HEK293 (cell line): ENCODE data around the gene STK38.

ENCODE experiments used
- BCL11B ChIP-seq: fragments of 450-650 bp; formaldehyde crosslinking; IDR thresholded peaks from 2 replicates; pipeline ENCODE4 v1.5.1; 2016; ENCODE audit warnings: low read depth, missing biosample characterization, missing genetic modification characterization
- KLF1 ChIP-seq: fragments of 450-650 bp; formaldehyde crosslinking; IDR thresholded peaks from 2 replicates; pipeline ENCODE4 v1.5.1; 2016; ENCODE audit warnings: missing biosample characterization, missing genetic modification characterization
- KLF10 ChIP-seq: fragments of 450-650 bp; IDR thresholded peaks from 2 replicates; pipeline ENCODE4 v1.5.1; 2018; ENCODE audit warnings: missing biosample characterization, mild to moderate bottlenecking, missing genetic modification characterization
- KLF16 ChIP-seq: fragments of 450-650 bp; formaldehyde crosslinking; IDR thresholded peaks from 2 replicates; pipeline ENCODE4 v1.5.1; 2017; ENCODE audit warnings: missing biosample characterization, missing genetic modification characterization
- OVOL3 ChIP-seq: fragments of 450-650 bp; formaldehyde crosslinking; IDR thresholded peaks from 2 replicates; pipeline ENCODE4 v1.5.1; 2016; ENCODE audit warnings: missing biosample characterization, missing genetic modification characterization
- TCF7L2 ChIP-seq: IDR thresholded peaks from 2 replicates; pipeline ENCODE4 v1.6.1; 2011; ENCODE audit warnings: low read depth, mild to moderate bottlenecking, inconsistent platforms, low read length, moderate library complexity, borderline replicate concordance
- ZBTB1 ChIP-seq: fragments of 450-650 bp; formaldehyde crosslinking; IDR thresholded peaks from 2 replicates; pipeline ENCODE4 v1.5.1; 2016; ENCODE audit warnings: missing biosample characterization, missing genetic modification characterization
- ZBTB20 ChIP-seq: fragments of 450-650 bp; formaldehyde crosslinking; IDR thresholded peaks from 2 replicates; pipeline ENCODE4 v1.5.1; 2016; ENCODE audit warnings: missing biosample characterization, missing genetic modification characterization
- ZBTB48 ChIP-seq: fragments of 450-650 bp; formaldehyde crosslinking; IDR thresholded peaks from 2 replicates; pipeline ENCODE4 v1.5.1; 2016; ENCODE audit warnings: missing biosample characterization, missing genetic modification characterization
- ZBTB7A ChIP-seq: fragments of 450-650 bp; formaldehyde crosslinking; IDR thresholded peaks from 2 replicates; pipeline ENCODE4 v1.5.1; 2016; ENCODE audit warnings: low read depth, missing biosample characterization, missing genetic modification characterization
- ZFHX2 ChIP-seq: fragments of 450-650 bp; formaldehyde crosslinking; conservative IDR thresholded peaks from 2 replicates; pipeline ENCODE4 v1.5.1; 2016; ENCODE audit warnings: missing biosample characterization, missing genetic modification characterization
- ZNF114 ChIP-seq: fragments of 450-650 bp; formaldehyde crosslinking; IDR thresholded peaks from 2 replicates; pipeline ENCODE4 v1.5.0; 2017; ENCODE audit warnings: missing biosample characterization, missing genetic modification characterization
- ZNF133 ChIP-seq: fragments of 450-650 bp; formaldehyde crosslinking; IDR thresholded peaks from 2 replicates; pipeline ENCODE4 v1.5.1; 2016; ENCODE audit warnings: missing biosample characterization, missing genetic modification characterization
- ZNF146 ChIP-seq: fragments of 450-650 bp; formaldehyde crosslinking; IDR thresholded peaks from 2 replicates; pipeline ENCODE4 v1.5.1; 2016; ENCODE audit warnings: missing biosample characterization, missing genetic modification characterization
- ZNF23 ChIP-seq: fragments of 450-650 bp; formaldehyde crosslinking; IDR thresholded peaks from 2 replicates; pipeline ENCODE4 v1.5.1; 2016; ENCODE audit warnings: missing biosample characterization, missing genetic modification characterization, borderline replicate concordance
- ZNF391 ChIP-seq: fragments of 450-650 bp; formaldehyde crosslinking; IDR thresholded peaks from 2 replicates; pipeline ENCODE4 v1.5.1; 2016; ENCODE audit warnings: low read depth, missing biosample characterization, missing genetic modification characterization, borderline replicate concordance
- ZNF501 ChIP-seq: fragments of 450-650 bp; formaldehyde crosslinking; IDR thresholded peaks from 2 replicates; pipeline ENCODE4 v1.5.1; 2016; ENCODE audit warnings: missing biosample characterization, missing genetic modification characterization
- ZNF514 ChIP-seq: fragments of 450-650 bp; formaldehyde crosslinking; IDR thresholded peaks from 2 replicates; pipeline ENCODE4 v1.5.1; 2016; ENCODE audit warnings: missing biosample characterization, missing genetic modification characterization
- ZNF529 ChIP-seq: fragments of 450-650 bp; formaldehyde crosslinking; IDR thresholded peaks from 2 replicates; pipeline ENCODE4 v1.5.1; 2017; ENCODE audit warnings: missing genetic modification characterization, missing biosample characterization; ENCODE audit not compliant: insufficient replicate concordance
- ZNF549 ChIP-seq: fragments of 450-650 bp; IDR thresholded peaks from 2 replicates; pipeline ENCODE4 v1.5.1; 2018; ENCODE audit warnings: missing biosample characterization, missing genetic modification characterization, mild to moderate bottlenecking, inconsistent platforms, moderate library complexity
- ZNF600 ChIP-seq: fragments of 450-650 bp; formaldehyde crosslinking; IDR thresholded peaks from 2 replicates; pipeline ENCODE4 v1.5.1; 2016; ENCODE audit warnings: missing biosample characterization, missing genetic modification characterization
- ZNF610 ChIP-seq: fragments of 450-650 bp; formaldehyde crosslinking; IDR thresholded peaks from 2 replicates; pipeline ENCODE4 v1.5.1; 2016; ENCODE audit warnings: missing biosample characterization, missing genetic modification characterization, borderline replicate concordance
- ZNF658 ChIP-seq: fragments of 450-650 bp; formaldehyde crosslinking; IDR thresholded peaks from 2 replicates; pipeline ENCODE4; 2016; ENCODE audit warnings: missing biosample characterization, missing genetic modification characterization
- ZNF701 ChIP-seq: fragments of 450-650 bp; formaldehyde crosslinking; IDR thresholded peaks from 2 replicates; pipeline ENCODE4 v1.5.1; 2016; ENCODE audit warnings: missing biosample characterization, missing genetic modification characterization
- ZNF76 ChIP-seq: fragments of 450-650 bp; formaldehyde crosslinking; IDR thresholded peaks from 2 replicates; pipeline ENCODE4; 2016; ENCODE audit warnings: low read depth, missing biosample characterization, missing genetic modification characterization, borderline replicate concordance
- ZNF768 ChIP-seq: fragments of 450-650 bp; formaldehyde crosslinking; IDR thresholded peaks from 2 replicates; pipeline ENCODE4 v1.5.1; 2018; ENCODE audit warnings: missing biosample characterization, mild to moderate bottlenecking, missing genetic modification characterization
- ZNF777 ChIP-seq: fragments of 450-650 bp; formaldehyde crosslinking; IDR thresholded peaks from 2 replicates; pipeline ENCODE4 v1.5.1; 2017; ENCODE audit warnings: missing biosample characterization, missing genetic modification characterization, borderline replicate concordance
- ZNF785 ChIP-seq: fragments of 450-650 bp; formaldehyde crosslinking; IDR thresholded peaks from 2 replicates; pipeline ENCODE4 v1.5.1; 2016; ENCODE audit warnings: missing biosample characterization, missing genetic modification characterization
- ZSCAN30 ChIP-seq: fragments of 450-650 bp; IDR thresholded peaks from 2 replicates; pipeline ENCODE4 v1.5.1; 2018; ENCODE audit warnings: missing biosample characterization, mild to moderate bottlenecking, missing genetic modification characterization, moderate library complexity
- ZXDB ChIP-seq: fragments of 450-650 bp; formaldehyde crosslinking; IDR thresholded peaks from 2 replicates; pipeline ENCODE4 v1.5.1; 2016; ENCODE audit warnings: missing biosample characterization, missing genetic modification characterization
- TF ChIP-seq, protein P1 (sequence below): fragments of 450-650 bp; formaldehyde crosslinking; IDR thresholded peaks from 2 replicates; pipeline ENCODE4 v1.5.1; 2016; ENCODE audit warnings: missing biosample characterization, missing genetic modification characterization
- TF ChIP-seq, protein P2 (sequence below): fragments of 450-650 bp; formaldehyde crosslinking; IDR thresholded peaks from 2 replicates; pipeline ENCODE4 v1.5.1; 2016; ENCODE audit warnings: missing biosample characterization, missing genetic modification characterization
- TF ChIP-seq, protein P3 (sequence below): fragments of 450-650 bp; formaldehyde crosslinking; IDR thresholded peaks from 2 replicates; pipeline ENCODE4; 2016; ENCODE audit warnings: missing biosample characterization, missing genetic modification characterization
- TF ChIP-seq, protein P4 (sequence below): fragments of 450-650 bp; formaldehyde crosslinking; IDR thresholded peaks from 2 replicates; pipeline ENCODE4 v1.5.1; 2016; ENCODE audit warnings: missing biosample characterization, missing genetic modification characterization

Gene STK38

DNA sequence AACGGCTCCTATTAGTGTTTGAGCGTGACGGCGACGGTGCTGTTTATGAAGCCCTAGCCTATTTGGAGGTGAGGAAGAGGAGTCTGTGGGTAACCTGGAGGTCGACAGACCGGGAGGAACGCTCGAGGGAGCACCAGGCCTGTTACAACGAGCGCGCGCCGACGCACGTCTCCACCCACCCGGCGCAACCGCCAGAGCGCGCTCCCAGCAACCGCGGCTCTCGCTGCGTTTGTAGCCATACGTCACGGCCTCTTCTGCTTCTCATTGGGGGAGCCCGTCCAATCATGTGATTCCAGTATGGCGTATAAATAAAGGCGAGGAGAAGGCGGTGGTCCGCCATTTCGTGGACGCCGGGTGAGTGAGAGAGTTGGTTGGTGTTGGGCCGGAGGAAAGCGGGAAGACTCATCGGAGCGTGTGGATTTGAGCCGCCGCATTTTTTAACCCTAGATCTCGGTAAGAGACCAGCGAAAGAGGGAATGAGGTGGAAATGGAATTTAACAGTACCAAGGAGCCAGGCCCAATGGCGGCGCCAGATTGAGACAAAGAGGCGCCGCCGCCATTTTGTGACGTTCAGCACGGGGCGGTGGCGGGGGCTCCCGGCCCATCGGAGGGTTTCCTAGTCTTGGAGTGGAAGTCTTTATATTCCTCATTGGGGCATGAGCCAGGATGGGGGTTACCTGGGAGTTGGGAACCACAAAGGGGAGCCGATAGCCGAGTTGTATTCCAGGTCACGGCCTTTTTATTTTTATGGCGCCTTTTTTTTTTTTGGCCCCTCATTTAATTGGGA, 46.9 kb upstream of the STK38 start, which contains the start of gene SRSF3 (continued):
- peak; percentile 70; the same call in 1 of the 2 replicates for TF ChIP-seq KLF16 (tag by site-specific recombination)
- 0 out of 2 replicates have a peak, but pooled peaks have one; percentile 42 for TF ChIP-seq TCF7L2
- no peak for TF ChIP-seq ZNF114 (tag by site-specific recombination)
- TF ChIP-seq ZNF610 = peak; percentile 44; the same call in 1 of the 2 replicates
- TF ChIP-seq ZNF549 (tag by site-specific recombination) = no peak
- TF ChIP-seq ZBTB48 (tag by site-specific recombination) = peak; percentile 50; the same call in 1 of the 2 replicates
- TF ChIP-seq, protein P1, sequence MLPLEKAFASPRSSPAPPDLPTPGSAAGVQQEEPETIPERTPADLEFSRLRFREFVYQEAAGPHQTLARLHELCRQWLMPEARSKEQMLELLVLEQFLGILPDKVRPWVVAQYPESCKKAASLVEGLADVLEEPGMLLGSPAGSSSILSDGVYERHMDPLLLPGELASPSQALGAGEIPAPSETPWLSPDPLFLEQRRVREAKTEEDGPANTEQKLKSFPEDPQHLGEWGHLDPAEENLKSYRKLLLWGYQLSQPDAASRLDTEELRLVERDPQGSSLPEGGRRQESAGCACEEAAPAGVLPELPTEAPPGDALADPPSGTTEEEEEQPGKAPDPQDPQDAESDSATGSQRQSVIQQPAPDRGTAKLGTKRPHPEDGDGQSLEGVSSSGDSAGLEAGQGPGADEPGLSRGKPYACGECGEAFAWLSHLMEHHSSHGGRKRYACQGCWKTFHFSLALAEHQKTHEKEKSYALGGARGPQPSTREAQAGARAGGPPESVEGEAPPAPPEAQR (tag by site-specific recombination) = peak; percentile 78; the same call in 1 of the 2 replicates
- TF ChIP-seq ZBTB20 (tag by site-specific recombination) = peak; percentile 14; the same call in 1 of the 2 replicates
- TF ChIP-seq ZXDB (tag by site-specific recombination) = peak; percentile 94
- TF ChIP-seq ZNF23 (tag by site-specific recombination) = no peak
- TF ChIP-seq, protein P2, sequence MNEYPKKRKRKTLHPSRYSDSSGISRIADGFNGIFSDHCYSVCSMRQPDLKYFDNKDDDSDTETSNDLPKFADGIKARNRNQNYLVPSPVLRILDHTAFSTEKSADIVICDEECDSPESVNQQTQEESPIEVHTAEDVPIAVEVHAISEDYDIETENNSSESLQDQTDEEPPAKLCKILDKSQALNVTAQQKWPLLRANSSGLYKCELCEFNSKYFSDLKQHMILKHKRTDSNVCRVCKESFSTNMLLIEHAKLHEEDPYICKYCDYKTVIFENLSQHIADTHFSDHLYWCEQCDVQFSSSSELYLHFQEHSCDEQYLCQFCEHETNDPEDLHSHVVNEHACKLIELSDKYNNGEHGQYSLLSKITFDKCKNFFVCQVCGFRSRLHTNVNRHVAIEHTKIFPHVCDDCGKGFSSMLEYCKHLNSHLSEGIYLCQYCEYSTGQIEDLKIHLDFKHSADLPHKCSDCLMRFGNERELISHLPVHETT (tag by site-specific recombination) = peak; percentile 77
- TF ChIP-seq ZNF133 (tag by site-specific recombination) = no peak
- peak; percentile 91; the same call in 1 of the 2 replicates for TF ChIP-seq ZNF391 (tag by site-specific recombination)
- TF ChIP-seq ZNF768 (tag by site-specific recombination) = peak; percentile 37; the same call in 1 of the 2 replicates
- no peak for TF ChIP-seq ZNF777 (tag by site-specific recombination)
- TF ChIP-seq, protein P3, sequence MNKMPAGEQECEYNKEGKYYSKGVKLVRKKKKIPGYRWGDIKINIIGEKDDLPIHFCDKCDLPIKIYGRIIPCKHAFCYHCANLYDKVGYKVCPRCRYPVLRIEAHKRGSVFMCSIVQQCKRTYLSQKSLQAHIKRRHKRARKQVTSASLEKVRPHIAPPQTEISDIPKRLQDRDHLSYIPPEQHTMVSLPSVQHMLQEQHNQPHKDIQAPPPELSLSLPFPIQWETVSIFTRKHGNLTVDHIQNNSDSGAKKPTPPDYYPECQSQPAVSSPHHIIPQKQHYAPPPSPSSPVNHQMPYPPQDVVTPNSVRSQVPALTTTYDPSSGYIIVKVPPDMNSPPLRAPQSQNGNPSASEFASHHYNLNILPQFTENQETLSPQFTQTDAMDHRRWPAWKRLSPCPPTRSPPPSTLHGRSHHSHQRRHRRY (tag by site-specific recombination) = 0 out of 2 replicates have a peak, but pooled peaks have one; percentile 59
- TF ChIP-seq ZNF501 (tag by site-specific recombination) = peak; percentile 99
- TF ChIP-seq, protein P4, sequence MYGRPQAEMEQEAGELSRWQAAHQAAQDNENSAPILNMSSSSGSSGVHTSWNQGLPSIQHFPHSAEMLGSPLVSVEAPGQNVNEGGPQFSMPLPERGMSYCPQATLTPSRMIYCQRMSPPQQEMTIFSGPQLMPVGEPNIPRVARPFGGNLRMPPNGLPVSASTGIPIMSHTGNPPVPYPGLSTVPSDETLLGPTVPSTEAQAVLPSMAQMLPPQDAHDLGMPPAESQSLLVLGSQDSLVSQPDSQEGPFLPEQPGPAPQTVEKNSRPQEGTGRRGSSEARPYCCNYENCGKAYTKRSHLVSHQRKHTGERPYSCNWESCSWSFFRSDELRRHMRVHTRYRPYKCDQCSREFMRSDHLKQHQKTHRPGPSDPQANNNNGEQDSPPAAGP = peak; percentile 91
- TF ChIP-seq ZBTB1 (tag by site-specific recombination) = no peak
- TF ChIP-seq ZFHX2 (tag by site-specific recombination) = peak; percentile 86
- TF ChIP-seq OVOL3 = peak; percentile 42; the same call in 1 of the 2 replicates
- peak; percentile 34; the same call in 1 of the 2 replicates for TF ChIP-seq ZNF146
- peak; percentile 66; the same call in 1 of the 2 replicates for TF ChIP-seq ZNF600 (tag by site-specific recombination)
- no peak for TF ChIP-seq ZNF529 (tag by site-specific recombination)
- TF ChIP-seq ZNF514 = no peak
- no peak for TF ChIP-seq ZNF658 (tag by site-specific recombination)
- TF ChIP-seq ZNF701 (tag by site-specific recombination) = no peak
- peak; percentile 91; the same call in 1 of the 2 replicates for TF ChIP-seq ZBTB7A (tag by site-specific recombination)
- TF ChIP-seq ZNF76 (tag by site-specific recombination) = peak; percentile 74; the same call in 1 of the 2 replicates
- TF ChIP-seq KLF10 (tag by site-specific recombination) = peak; percentile 65; the same call in 1 of the 2 replicates
- 0 out of 2 replicates have a peak, but pooled peaks have one; percentile 22 for TF ChIP-seq KLF1 (tag by site-specific recombination)
- TF ChIP-seq BCL11B (tag by site-specific recombination) = no peak
- TF ChIP-seq ZNF785 (tag by site-specific recombination) = no peak
- peak; percentile 93 for TF ChIP-seq ZSCAN30 (tag by site-specific recombination)
- TF ChIP-seq, all 188 proteins: peak for 79
